Fibroblast of skin of right quadriceps (primary cell): ENCODE measurements around the gene NEU4.
A peak's percentile ranks its signal among the peaks of the same experiment; 100 is the strongest.

ENCODE experiments used
- DNase-seq: peaks from one replicate; pipeline ENCODE4 v3.0.0-alpha.2; 2013

The NEU4 gene

GRCh38 chr2:241854342-241855244 is 45.6 kb downstream of the NEU4 start:
- no peak for DNase-seq

GRCh38 chr2:241855245-241855887 is 46.4 kb downstream of the NEU4 start:
- no peak for DNase-seq

- no peak for DNase-seq
These were observed 47.0 kb downstream of the NEU4 start for GRCh38 chr2:241855888-241856422.

GRCh38 chr2:241857041-241857541 is 48.1 kb downstream of the NEU4 start:
- no peak for DNase-seq

- no peak for DNase-seq
These were observed 48.7 kb downstream of the NEU4 start for GRCh38 chr2:241857572-241858121.

- no peak for DNase-seq
These were observed 49.4 kb downstream of the NEU4 start, which contains the start of gene PDCD1 for GRCh38 chr2:241858206-241859016. PDCD1 (minus strand) TSS chr2:241858894; CDS start chr2:241858838, 56 bp downstream.

GRCh38 chr2:241859017-241859435 is 50.0 kb downstream of the NEU4 start:
- DNase-seq, result no peak

GRCh38 chr2:241859436-241860183 is 50.6 kb downstream of the NEU4 start:
- no peak for DNase-seq

- DNase-seq, result no peak
These were observed 51.4 kb downstream of the NEU4 start for GRCh38 chr2:241860184-241861078.

- no peak for DNase-seq
These were observed 52.3 kb downstream of the NEU4 start for GRCh38 chr2:241861264-241861663.

GRCh38 chr2:241862093-241862492 is 53.1 kb downstream of the NEU4 start:
- DNase-seq, result no peak

- DNase-seq, result no peak
These were observed 54.0 kb downstream of the NEU4 start for GRCh38 chr2:241862775-241863535.

- peak; percentile 28 for DNase-seq
These were observed 54.6 kb downstream of the NEU4 start for GRCh38 chr2:241863536-241863954.

- DNase-seq, result no peak
These were observed 55.3 kb downstream of the NEU4 start for GRCh38 chr2:241864168-241864849.

- no peak for DNase-seq
These were observed 55.8 kb downstream of the NEU4 start for GRCh38 chr2:241864850-241865213.

GRCh38 chr2:241865416-241865956 is 56.5 kb downstream of the NEU4 start:
- DNase-seq, result no peak

- DNase-seq, result no peak
These were observed 57.2 kb downstream of the NEU4 start for GRCh38 chr2:241865957-241866789.
